GM12872 (cell line): ENCODE data around the gene PIGH.

Experiments used
- CTCF ChIP-seq: IDR thresholded peaks from 3 replicates; pipeline ENCODE4 v1.5.1; 2011; ENCODE audit warnings: low read depth, mild to moderate bottlenecking, low read length, moderate library complexity; ENCODE audit not compliant: insufficient read depth

Gene PIGH

GRCh38 chr14:67571275-67571990 lies 28.6 kb downstream of the PIGH start:
- TF ChIP-seq CTCF: peak; percentile 93

GRCh38 chr14:67570453-67570852 lies 29.6 kb downstream of the PIGH start:
- TF ChIP-seq CTCF: no peak

DNA sequence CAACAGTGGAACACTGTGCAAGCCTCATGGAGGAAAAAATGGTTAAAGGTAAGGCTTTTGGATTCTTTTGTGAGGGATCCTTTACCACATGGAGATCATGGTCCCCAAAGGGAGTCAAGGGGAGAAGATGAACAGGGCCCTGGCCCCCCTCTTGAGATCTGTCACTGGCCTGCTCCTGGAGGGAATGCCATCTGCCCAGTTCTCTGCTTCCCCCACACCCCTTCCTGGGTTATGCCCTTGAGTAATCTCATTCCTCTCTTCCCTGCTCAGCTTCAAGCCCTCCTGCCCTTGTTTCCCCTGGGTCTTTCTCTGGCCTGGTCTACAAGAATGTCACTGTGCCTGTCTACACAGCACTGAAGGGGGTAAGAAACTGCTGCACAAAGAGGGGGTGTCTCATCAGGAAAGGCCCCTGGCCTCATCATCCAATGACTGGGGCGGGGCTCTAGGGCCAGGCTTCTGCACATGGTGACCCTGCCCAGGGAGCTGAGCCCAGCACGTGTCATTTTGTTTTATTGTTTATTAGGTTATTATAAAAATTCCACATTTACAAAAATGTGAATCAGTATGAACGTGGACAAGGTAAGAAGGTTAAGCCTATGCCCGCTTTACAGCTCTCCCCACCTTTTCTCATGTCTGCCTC lies 30.3 kb downstream of the PIGH start:
- no peak for TF ChIP-seq CTCF

DNA sequence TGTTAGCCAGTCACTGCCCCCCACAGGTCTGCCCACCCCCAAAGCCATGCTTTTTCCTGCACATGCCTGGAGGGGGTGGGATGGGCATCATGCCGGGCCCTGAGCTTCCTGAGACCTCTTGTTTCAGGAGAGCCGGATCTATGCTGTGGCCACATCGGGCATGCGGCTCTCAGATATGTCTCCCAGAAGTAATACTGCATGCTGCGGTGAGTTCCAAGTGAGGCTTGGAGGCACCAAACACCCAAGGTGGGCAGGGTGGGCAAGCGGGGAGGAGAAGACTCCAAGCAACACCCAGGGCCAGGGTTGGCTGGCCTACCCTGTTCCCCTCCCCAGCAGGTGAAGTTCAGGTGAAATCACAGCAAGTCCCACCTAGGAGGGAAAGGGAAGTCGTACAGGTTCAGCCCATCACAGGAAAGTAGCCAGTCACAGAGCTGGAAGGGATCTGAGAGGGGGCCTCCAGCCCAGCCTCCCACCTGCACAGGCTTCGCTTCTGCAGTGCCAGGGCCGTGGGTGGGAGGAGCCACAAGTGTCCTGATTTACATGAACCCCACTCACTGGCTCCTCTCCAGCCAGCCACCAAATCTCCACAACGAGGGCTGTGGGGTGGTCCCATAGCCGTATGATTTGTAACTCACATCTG lies 30.9 kb downstream of the PIGH start:
- TF ChIP-seq CTCF: no peak

DNA sequence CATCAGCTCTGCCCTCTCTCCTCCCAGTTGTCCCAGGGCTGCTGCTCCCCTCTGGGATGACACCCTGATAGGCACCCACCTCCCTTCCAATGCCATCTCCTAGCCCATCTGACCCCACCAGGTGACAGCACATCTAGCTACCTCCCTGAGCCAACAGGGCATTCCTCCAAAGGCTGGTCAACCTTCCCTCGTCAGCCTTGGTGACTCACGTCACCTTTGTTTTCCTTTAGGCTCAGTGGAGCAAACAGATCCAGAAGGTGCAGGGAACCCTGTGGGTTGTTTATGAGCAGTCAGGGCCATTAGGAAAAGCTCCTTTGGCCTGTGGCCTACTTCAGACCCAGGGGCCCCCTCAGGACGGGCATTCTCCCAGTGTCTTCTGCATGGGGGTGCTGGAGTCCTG lies 32.4 kb downstream of the PIGH start:
- TF ChIP-seq CTCF: no peak

DNA sequence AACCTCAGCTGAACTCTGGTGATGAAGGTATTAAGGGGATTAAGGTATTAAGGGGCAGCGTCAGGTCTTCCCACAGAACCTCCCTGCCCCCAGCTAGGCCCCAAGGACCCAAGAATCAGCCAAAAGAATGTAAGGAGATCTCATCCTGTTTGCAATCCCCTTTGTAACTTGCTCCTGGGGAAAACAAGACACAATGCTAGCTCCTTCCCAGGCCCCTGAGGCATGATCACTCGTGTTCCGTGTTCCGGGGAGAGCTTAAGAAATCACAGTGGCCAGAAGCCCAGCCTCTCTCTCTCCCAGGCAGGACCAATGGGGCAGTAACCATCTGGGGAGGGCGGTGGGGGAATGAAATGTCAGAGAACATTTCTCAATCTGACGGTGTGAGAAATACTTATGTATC lies 33.2 kb downstream of the PIGH start:
- TF ChIP-seq CTCF: no peak

GRCh38 chr14:67564236-67564635 lies 35.8 kb downstream of the PIGH start:
- TF ChIP-seq CTCF: no peak
